IMR-90 (cell line): ENCODE results near the gene WNK1. TPM values are rescaled to one million over a fixed set of nuclear protein-coding genes. Genes with fewer than 3 reads are reported as not detected.

Experiments used
- ATAC-seq: fragments of 200-7000 bp; cut with Tn5 transposase; 2 replicates; pipeline ENCODE4 v1.9.1; 2020; ENCODE audit warnings: low read depth, mild to moderate bottlenecking, moderate library complexity
- BruUV-seq: library from RNA; stranded (reverse); fragments of 400-500 nt; replicated peaks from 2 replicates; lab custom pipeline; 2021; lab: Mats Ljungman, UMichigan
- CTCF ChIA-PET: fragments of 300-600 bp; formaldehyde crosslinking; extraction: SDS; loops from one replicate; lab custom pipeline; 2021; ENCODE audit warnings: antibody characterized with exemption; lab: Yijun Ruan, JAX
- POLR2A ChIA-PET: fragments of 300-600 bp; sonication (Branson Sonifier 250); formaldehyde crosslinking; loops from one replicate; lab custom pipeline; 2022; ENCODE audit warnings: antibody characterized with exemption; ENCODE audit not compliant: unreplicated experiment; lab: Charles Lee
- DNase-seq: peaks from one replicate; pipeline ENCODE4 v3.0.0; 2013
- H2AFZ ChIP-seq: replicated peaks from 2 replicates; pipeline ENCODE3; 2013; ENCODE audit warnings: low read length, mild to moderate bottlenecking; ENCODE audit not compliant: poor library complexity
- H2AK5ac ChIP-seq: 2 replicates; pipeline ENCODE4 v1.6.1; 2013; ENCODE audit warnings: low read depth, low read length, inconsistent platforms
- H2AK9ac ChIP-seq: replicated peaks from 2 replicates; pipeline ENCODE3; 2013; ENCODE audit warnings: mild to moderate bottlenecking, low read depth, low read length, moderate library complexity; ENCODE audit not compliant: poor library complexity
- H2BK120ac ChIP-seq: 2 replicates; pipeline ENCODE4 v1.6.1; 2013; ENCODE audit warnings: low read depth, low read length, inconsistent platforms
- H2BK15ac ChIP-seq: 3 replicates; pipeline ENCODE4 v1.6.1; 2013; ENCODE audit warnings: low read depth, low read length, inconsistent platforms
- H2BK20ac ChIP-seq: 2 replicates; pipeline ENCODE4 v1.6.1; 2013; ENCODE audit warnings: low read depth, mild to moderate bottlenecking, inconsistent platforms, low read length, moderate library complexity
- H2BK5ac ChIP-seq: 2 replicates; pipeline ENCODE4 v1.6.1; 2013; ENCODE audit warnings: mild to moderate bottlenecking, low read depth, low read length, inconsistent platforms; ENCODE audit not compliant: poor library complexity, severe bottlenecking
- H3K14ac ChIP-seq: replicated peaks from 2 replicates; pipeline ENCODE4 v1.6.1; 2013; ENCODE audit warnings: low read depth, low read length, inconsistent platforms
- H3K18ac ChIP-seq: 2 replicates; pipeline ENCODE4 v1.6.1; 2013; ENCODE audit warnings: low read depth, low read length, control low read depth
- H3K23ac ChIP-seq: 2 replicates; pipeline ENCODE4 v1.6.1; 2013; ENCODE audit warnings: low read depth, low read length, inconsistent platforms
- H3K27ac ChIP-seq: 2 replicates; pipeline ENCODE4 v1.5.1; 2013; ENCODE audit warnings: mild to moderate bottlenecking, control low read depth, low read length; ENCODE audit not compliant: insufficient read depth
- H3K27me3 ChIP-seq: 2 replicates; pipeline ENCODE4 v1.6.1; 2013; ENCODE audit warnings: low read length; ENCODE audit not compliant: control insufficient read depth, insufficient read depth
- H3K36me3 ChIP-seq: 2 replicates; pipeline ENCODE4 v1.6.1; 2013; ENCODE audit warnings: low read length, mixed read lengths; ENCODE audit not compliant: control insufficient read depth, insufficient read depth
- H3K4ac ChIP-seq: 2 replicates; pipeline ENCODE4 v1.6.1; 2013; ENCODE audit warnings: low read depth, low read length, inconsistent platforms
- H3K4me1 ChIP-seq: 2 replicates; pipeline ENCODE4 v1.6.1; 2013; ENCODE audit warnings: low read length, mixed read lengths; ENCODE audit not compliant: control insufficient read depth, insufficient read depth
- H3K4me2 ChIP-seq: 2 replicates; pipeline ENCODE4 v1.6.1; 2013; ENCODE audit warnings: low read depth, mild to moderate bottlenecking, control low read depth, low read length, moderate library complexity
- H3K4me3 ChIP-seq: 2 replicates; pipeline ENCODE4 v1.5.1; 2013; ENCODE audit warnings: low read depth, mild to moderate bottlenecking, control low read depth, low read length, moderate library complexity; ENCODE audit not compliant: insufficient read depth
- H3K56ac ChIP-seq: 2 replicates; pipeline ENCODE4 v1.6.1; 2013; ENCODE audit warnings: low read length, inconsistent platforms; ENCODE audit not compliant: insufficient read depth; ENCODE audit errors: extremely low read depth
- H3K79me1 ChIP-seq, 2 experiments: 2 replicates each; pipeline ENCODE4 v1.6.1; 2013; ENCODE audit warnings: low read length in 2 of 2, inconsistent platforms in 1 of 2, low read depth in 1 of 2
- H3K9ac ChIP-seq: 2 replicates; pipeline ENCODE4 v1.6.1; 2013; ENCODE audit warnings: low read depth, low read length, control low read depth
- H3K9me1 ChIP-seq: 2 replicates; pipeline ENCODE4 v1.6.1; 2013; ENCODE audit warnings: low read length, inconsistent platforms; ENCODE audit not compliant: insufficient read depth
- H3K9me3 ChIP-seq: 2 replicates; pipeline ENCODE4 v1.6.1; 2013; ENCODE audit warnings: low read length; ENCODE audit not compliant: control insufficient read depth, insufficient read depth
- H4K20me1 ChIP-seq: 2 replicates; pipeline ENCODE4 v1.6.1; 2013; ENCODE audit warnings: low read length, inconsistent platforms; ENCODE audit not compliant: insufficient read depth
- H4K5ac ChIP-seq: 2 replicates; pipeline ENCODE4 v1.6.1; 2013; ENCODE audit warnings: mild to moderate bottlenecking, low read depth, low read length, control low read depth
- H4K8ac ChIP-seq, 2 experiments: 2 replicates each; pipeline ENCODE4 v1.6.1; 2013; ENCODE audit warnings: low read depth in 2 of 2, low read length in 2 of 2, control low read depth in 1 of 2, inconsistent platforms in 1 of 2
- H4K91ac ChIP-seq: 2 replicates; pipeline ENCODE4 v1.6.1; 2013; ENCODE audit warnings: low read depth, low read length, inconsistent platforms; ENCODE audit not compliant: insufficient read depth
- BHLHE40 ChIP-seq: fragments of 150-350 bp; IDR thresholded peaks from 2 replicates; pipeline ENCODE4 v1.6.1; 2016; ENCODE audit warnings: mild to moderate bottlenecking, low read depth, low read length
- CEBPB ChIP-seq: IDR thresholded peaks from 2 replicates; pipeline ENCODE4 v1.6.1; 2012; ENCODE audit warnings: low read depth, low read length, improper control_type of control experiment
- CHD1 ChIP-seq: IDR thresholded peaks from 2 replicates; pipeline ENCODE4 v1.6.1; 2012; ENCODE audit warnings: low read depth, low read length, improper control_type of control experiment
- FOS ChIP-seq: fragments of 150-350 bp; IDR thresholded peaks from 2 replicates; pipeline ENCODE4 v1.6.1; 2016; ENCODE audit warnings: low read depth, low read length
- MAFK ChIP-seq: IDR thresholded peaks from 2 replicates; pipeline ENCODE4 v1.6.1; 2012; ENCODE audit warnings: low read depth, low read length, improper control_type of control experiment
- MAZ ChIP-seq: IDR thresholded peaks from 2 replicates; pipeline ENCODE4 v1.6.1; 2012; ENCODE audit warnings: low read depth, mild to moderate bottlenecking, low read length, improper control_type of control experiment, moderate library complexity, borderline replicate concordance
- MXI1 ChIP-seq: IDR thresholded peaks from 2 replicates; pipeline ENCODE4 v1.6.1; 2012; ENCODE audit warnings: low read depth, mild to moderate bottlenecking, low read length, moderate library complexity, borderline replicate concordance
- NFE2L2 ChIP-seq: fragments of 150-350 bp; IDR thresholded peaks from 2 replicates; pipeline ENCODE4 v1.6.1; 2016; ENCODE audit warnings: low read depth, mild to moderate bottlenecking, low read length
- POLR2A ChIP-seq: IDR thresholded peaks from 2 replicates; pipeline ENCODE4 v1.6.1; 2012; ENCODE audit warnings: mild to moderate bottlenecking, low read depth, low read length
- RAD21 ChIP-seq: IDR thresholded peaks from 2 replicates; pipeline ENCODE4 v1.6.1; 2012; ENCODE audit warnings: low read length, improper control_type of control experiment
- RCOR1 ChIP-seq: IDR thresholded peaks from 2 replicates; pipeline ENCODE4 v1.6.1; 2012; ENCODE audit warnings: mild to moderate bottlenecking, low read length, improper control_type of control experiment; ENCODE audit not compliant: insufficient replicate concordance
- RFX5 ChIP-seq: IDR thresholded peaks from 2 replicates; pipeline ENCODE4 v1.8.0; 2012; ENCODE audit warnings: low read depth, mild to moderate bottlenecking, low read length, moderate library complexity
- USF2 ChIP-seq: fragments of 150-350 bp; IDR thresholded peaks from 2 replicates; pipeline ENCODE4 v1.6.1; 2017; ENCODE audit warnings: mild to moderate bottlenecking, antibody characterized with exemption, low read length, low read depth
- WGBS, 2 experiments: methylation state at CpG; one replicate each; pipeline versions ENCODE4 v1.1.5 to v1.1.7; 2013; ENCODE audit warnings: missing lambda C conversion rate in 2 of 2; ENCODE audit not compliant: insufficient read length in 1 of 2; ENCODE audit errors: extremely low coverage in 2 of 2; 5-methylcytosine and 5-hydroxymethylcytosine counted together
- dilution Hi-C: fragments of 300-500 bp; cut with HindIII; formaldehyde crosslinking; loops from one replicate; pipeline ENCODE4 v1.14.3; 2018; ENCODE audit warnings: low sequenced_read_pairs; ENCODE audit not compliant: unreplicated experiment
- in situ Hi-C: fragments of 300-500 bp; cut with MboI; formaldehyde crosslinking; loops from 3 replicates; pipeline ENCODE4 v1.14.3; 2019; ENCODE audit warnings: low sequenced_read_pairs, inconsistent platforms, mixed read lengths
- intact Hi-C: fragments of 100-400 bp; cut with micrococcal nuclease; formaldehyde crosslinking; loops from 2 replicates; pipeline ENCODE4 v1.10.0; 2022
- polyA plus RNA-seq, 3 experiments: library from polyadenylated mRNA; depleted of rRNA; stranded (reverse); fragments of >200 nt; gene quantifications; 2 replicates each; pipeline ENCODE4 v1.2.3, GENCODE V29; 2012; ENCODE audit warnings: low replicate concordance in 1 of 3
- total RNA-seq: library from RNA; depleted of rRNA; stranded (reverse); fragments of >200 nt; gene quantifications from 2 replicates; pipeline ENCODE4 v1.2.3, GENCODE V29; 2012
- TF ChIP-seq, protein P1 (sequence below): fragments of 150-350 bp; IDR thresholded peaks from 2 replicates; pipeline ENCODE4 v1.6.1; 2016; ENCODE audit warnings: low read depth, mild to moderate bottlenecking, low read length, moderate library complexity, borderline replicate concordance
- TF ChIP-seq, protein P2 (sequence below): conservative IDR thresholded peaks from 2 replicates; pipeline ENCODE4 v1.5.1; 2012; ENCODE audit warnings: mild to moderate bottlenecking, low read depth, low read length, improper control_type of control experiment

The WNK1 gene
- total and polyA plus RNA-seq, 2 of the 4 experiments (the other 2 are of a cell fraction): 36.9 to 42.8 TPM

DNA sequence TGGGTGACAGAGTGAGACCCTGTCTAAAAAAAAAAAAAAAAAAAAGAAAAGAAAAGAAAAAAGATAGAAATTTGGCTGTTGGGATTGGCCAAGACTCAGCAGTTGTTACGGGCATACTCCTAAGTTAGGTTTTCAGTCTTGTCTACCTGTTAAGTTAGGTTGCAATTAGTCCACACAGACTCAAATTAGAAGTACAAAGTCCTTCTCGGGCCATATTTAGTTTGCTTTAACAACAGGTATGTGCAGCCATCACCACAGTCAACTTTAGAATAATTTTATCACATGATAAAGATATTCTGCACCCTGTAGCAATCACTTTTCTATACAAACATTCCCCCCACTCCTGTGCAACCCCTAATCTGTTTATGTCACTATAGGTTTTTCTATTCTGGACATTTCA, 85.2 kb downstream of the WNK1 start:
- H3K4ac ChIP-seq: no peak overlapping the region
- TF ChIP-seq MXI1: no peak
- TF ChIP-seq MAFK: no peak
- no peak for TF ChIP-seq CEBPB
- TF ChIP-seq RAD21: no peak
- no peak for TF ChIP-seq RFX5
- no peak for TF ChIP-seq MAZ
- TF ChIP-seq CHD1: no peak
- TF ChIP-seq, protein P1, sequence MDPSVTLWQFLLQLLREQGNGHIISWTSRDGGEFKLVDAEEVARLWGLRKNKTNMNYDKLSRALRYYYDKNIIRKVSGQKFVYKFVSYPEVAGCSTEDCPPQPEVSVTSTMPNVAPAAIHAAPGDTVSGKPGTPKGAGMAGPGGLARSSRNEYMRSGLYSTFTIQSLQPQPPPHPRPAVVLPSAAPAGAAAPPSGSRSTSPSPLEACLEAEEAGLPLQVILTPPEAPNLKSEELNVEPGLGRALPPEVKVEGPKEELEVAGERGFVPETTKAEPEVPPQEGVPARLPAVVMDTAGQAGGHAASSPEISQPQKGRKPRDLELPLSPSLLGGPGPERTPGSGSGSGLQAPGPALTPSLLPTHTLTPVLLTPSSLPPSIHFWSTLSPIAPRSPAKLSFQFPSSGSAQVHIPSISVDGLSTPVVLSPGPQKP: no peak
- TF ChIP-seq RCOR1: no peak
- TF ChIP-seq FOS: no peak
- no peak for TF ChIP-seq POLR2A
- TF ChIP-seq BHLHE40: no peak
- TF ChIP-seq, protein P2, sequence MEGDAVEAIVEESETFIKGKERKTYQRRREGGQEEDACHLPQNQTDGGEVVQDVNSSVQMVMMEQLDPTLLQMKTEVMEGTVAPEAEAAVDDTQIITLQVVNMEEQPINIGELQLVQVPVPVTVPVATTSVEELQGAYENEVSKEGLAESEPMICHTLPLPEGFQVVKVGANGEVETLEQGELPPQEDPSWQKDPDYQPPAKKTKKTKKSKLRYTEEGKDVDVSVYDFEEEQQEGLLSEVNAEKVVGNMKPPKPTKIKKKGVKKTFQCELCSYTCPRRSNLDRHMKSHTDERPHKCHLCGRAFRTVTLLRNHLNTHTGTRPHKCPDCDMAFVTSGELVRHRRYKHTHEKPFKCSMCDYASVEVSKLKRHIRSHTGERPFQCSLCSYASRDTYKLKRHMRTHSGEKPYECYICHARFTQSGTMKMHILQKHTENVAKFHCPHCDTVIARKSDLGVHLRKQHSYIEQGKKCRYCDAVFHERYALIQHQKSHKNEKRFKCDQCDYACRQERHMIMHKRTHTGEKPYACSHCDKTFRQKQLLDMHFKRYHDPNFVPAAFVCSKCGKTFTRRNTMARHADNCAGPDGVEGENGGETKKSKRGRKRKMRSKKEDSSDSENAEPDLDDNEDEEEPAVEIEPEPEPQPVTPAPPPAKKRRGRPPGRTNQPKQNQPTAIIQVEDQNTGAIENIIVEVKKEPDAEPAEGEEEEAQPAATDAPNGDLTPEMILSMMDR: no peak
- no peak for TF ChIP-seq USF2
- TF ChIP-seq NFE2L2: no peak
- no peak overlapping the region for H2BK5ac ChIP-seq
- ChIA-PET CTCF (no interaction called here), POLR2A (no interaction called here)
- peaks cover 5% of the 10 kb centered on the region for H3K36me3 ChIP-seq
- no peak overlapping the region for H3K4me2 ChIP-seq
- dilution Hi-C loops: no loop called here
- H3K23ac ChIP-seq: no peak overlapping the region
- H3K4me1 ChIP-seq: no peaks in the 10 kb centered on the region
- H2AFZ ChIP-seq: no peak overlapping the region
- H3K79me1 ChIP-seq: peaks cover 9 to 28% of the 10 kb centered on the region in 2 experiments; a peak in 3 of 4 replicates
- BruUV-seq: no TSS peak
- H3K27me3 ChIP-seq: no peaks in the 10 kb centered on the region
- H2BK120ac ChIP-seq: no peak overlapping the region
- DNase-seq (no peak), ATAC-seq (no peak)
- H3K9ac ChIP-seq: no peak overlapping the region
- no peaks in the 10 kb centered on the region for H3K9me1 ChIP-seq
- H4K5ac ChIP-seq: no peak overlapping the region
- H3K4me3 ChIP-seq: no peak overlapping the region
- no peak overlapping the region for H3K18ac ChIP-seq
- no CpG with 5 or more reads among the region's 2 CpGs for WGBS, 2 experiments
- H4K20me1 ChIP-seq: no peaks in the 10 kb centered on the region
- no peaks in the 10 kb centered on the region for H3K9me3 ChIP-seq
- in situ Hi-C loops: no loop called here
- no peak overlapping the region for H4K91ac ChIP-seq
- no peak overlapping the region for H4K8ac ChIP-seq
- no peak overlapping the region for H3K56ac ChIP-seq
- H3K14ac ChIP-seq: no peak overlapping the region
- H3K27ac ChIP-seq: no peak overlapping the region
- H2AK9ac ChIP-seq: no peak overlapping the region
- H2BK15ac ChIP-seq: no peak overlapping the region
- H2BK20ac ChIP-seq: no peak overlapping the region
- no peak overlapping the region for H2AK5ac ChIP-seq
- intact Hi-C loops: no loop called here
